Caco-2 (cell line): ENCODE results near the gene TTL. TPM values are rescaled to one million over a fixed set of nuclear protein-coding genes. Genes with fewer than 3 reads are reported as not detected.

Experiments
- BruUV-seq: library from RNA; stranded (reverse); fragments of 400-500 nt; replicated peaks from 2 replicates; lab custom pipeline; 2021; lab: Mats Ljungman, UMichigan
- CTCF ChIA-PET: fragments of 300-600 bp; sonication (Branson Sonifier 250); formaldehyde crosslinking; loops from one replicate; lab custom pipeline; 2022; ENCODE audit warnings: antibody characterized with exemption; lab: Charles Lee
- POLR2A ChIA-PET: fragments of 300-600 bp; sonication (Branson Sonifier 250); formaldehyde crosslinking; loops from one replicate; lab custom pipeline; 2022; ENCODE audit warnings: antibody characterized with exemption; lab: Charles Lee
- DNase-seq, 2 experiments: peaks; one replicate each; pipeline versions ENCODE4 v3.0.0 to v3.0.0-alpha.2; 2020 to 2022
- H3K27me3 ChIP-seq: replicated peaks from 2 replicates; pipeline ENCODE4 v1.6.0; 2011; ENCODE audit warnings: low read length; ENCODE audit not compliant: control insufficient read depth, insufficient read depth
- H3K36me3 ChIP-seq: 2 replicates; pipeline ENCODE4 v1.5.1; 2011; ENCODE audit warnings: low read length; ENCODE audit not compliant: control insufficient read depth, insufficient read depth
- H3K4me1 ChIP-seq: fragments of 250-450 bp; sonication (Bioruptor Pico); 2 replicates; pipeline ENCODE4 v1.5.1; 2020; ENCODE audit warnings: mild to moderate bottlenecking
- H3K4me3 ChIP-seq: 2 replicates; pipeline ENCODE4 v1.5.1; 2011; ENCODE audit warnings: low read depth, mild to moderate bottlenecking, control low read depth, low read length
- H3K9me3 ChIP-seq: fragments of 250-450 bp; sonication (Bioruptor Pico); 2 replicates; pipeline ENCODE4 v1.5.1; 2020; ENCODE audit warnings: mild to moderate bottlenecking, moderate library complexity
- H3K27ac Mint-ChIP-seq: one replicate; pipeline ENCODE4 v1.8.0; 2022; ENCODE audit warnings: mixed read lengths; ENCODE audit not compliant: unreplicated experiment
- H3K27me3 Mint-ChIP-seq: one replicate; pipeline ENCODE4 v1.8.0; 2022; ENCODE audit warnings: mixed read lengths; ENCODE audit not compliant: insufficient read depth, unreplicated experiment
- H3K36me3 Mint-ChIP-seq: one replicate; pipeline ENCODE4 v1.8.0; 2022; ENCODE audit warnings: mild to moderate bottlenecking, mixed read lengths; ENCODE audit not compliant: insufficient read depth, unreplicated experiment
- H3K4me1 Mint-ChIP-seq: one replicate; pipeline ENCODE4 v1.8.0; 2022; ENCODE audit warnings: low read depth, mixed read lengths; ENCODE audit not compliant: unreplicated experiment
- H3K4me3 Mint-ChIP-seq: one replicate; pipeline ENCODE4 v1.8.0; 2022; ENCODE audit warnings: mild to moderate bottlenecking, moderate library complexity, mixed read lengths; ENCODE audit not compliant: unreplicated experiment
- H3K9me3 Mint-ChIP-seq: one replicate; pipeline ENCODE4 v1.8.0; 2022; ENCODE audit warnings: mixed read lengths; ENCODE audit not compliant: unreplicated experiment
- intact Hi-C: fragments of 100-400 bp; cut with micrococcal nuclease; formaldehyde crosslinking; loops from one replicate; pipeline ENCODE4 v1.10.0; 2022; ENCODE audit not compliant: unreplicated experiment
- total RNA-seq: library from RNA; stranded (reverse); gene quantifications from 2 replicates; pipeline ENCODE4 v1.2.3, GENCODE V29; 2022
- TF ChIP-seq, protein P1 (sequence below), 2 experiments: fragments of 200-600 bp in 1 of 2; IDR thresholded peaks; 1 replicate in 1 of 2; 2 replicates in 1 of 2; pipeline versions ENCODE4 v1.5.1 to v1.8.0; 2011 to 2022; ENCODE audit warnings: antibody characterized with exemption in 1 of 2, control low read depth in 1 of 2, inconsistent platforms in 1 of 2, low read depth in 1 of 2, low read length in 1 of 2, mild to moderate bottlenecking in 1 of 2, moderate library complexity in 1 of 2; ENCODE audit not compliant: insufficient read depth in 1 of 2, severe bottlenecking in 1 of 2, unreplicated experiment in 1 of 2

Gene TTL
- total RNA-seq, 1 experiment from 2014 or later = 46.9 TPM

DNA sequence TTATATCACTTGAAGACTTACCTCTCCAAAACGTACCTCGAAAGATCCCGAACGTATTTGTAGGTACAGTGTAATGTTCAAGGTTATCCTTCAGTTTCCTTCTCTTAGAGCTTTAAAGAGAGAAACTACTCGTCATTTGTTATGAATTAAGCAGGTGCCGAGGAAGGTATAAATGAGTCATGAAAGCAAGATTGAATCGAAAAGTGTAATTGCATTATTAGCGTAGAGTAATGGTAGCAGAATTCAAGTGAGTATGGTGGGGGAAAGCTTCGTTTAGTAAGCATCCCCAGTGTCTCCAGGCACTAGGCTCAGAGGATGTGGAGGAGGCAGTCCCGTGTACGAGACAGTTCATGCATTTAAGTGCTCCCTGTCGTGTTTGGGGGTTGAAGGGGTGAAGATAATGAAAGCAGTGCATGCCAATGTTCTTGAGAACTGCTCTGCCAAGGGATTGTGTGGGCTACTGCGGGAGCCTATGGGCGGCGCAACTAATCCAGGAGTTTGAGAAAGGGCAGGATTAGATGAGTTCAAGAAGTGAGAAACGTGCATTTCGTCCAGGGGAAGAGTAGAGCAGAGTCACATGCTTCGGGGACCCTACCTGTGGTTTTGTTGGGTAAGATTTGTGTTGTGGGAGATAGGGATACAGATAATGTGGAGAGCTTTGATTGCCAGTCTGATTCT lies 61.2 kb downstream of the TTL start:
- Histone ChIP-seq H3K9me3 (no peaks in the 10 kb centered on the region), H3K4me1 (peaks cover 10% of the 10 kb centered on the region; the same call in 1 of the 2 replicates), H3K36me3 (no peaks in the 10 kb centered on the region), H3K4me3 (peak overlapping the region; percentile 89), H3K27me3 (no peaks in the 10 kb centered on the region)
- no peaks in the 10 kb centered on the region for H3K4me1 Mint-ChIP-seq
- TF ChIP-seq, protein P1, sequence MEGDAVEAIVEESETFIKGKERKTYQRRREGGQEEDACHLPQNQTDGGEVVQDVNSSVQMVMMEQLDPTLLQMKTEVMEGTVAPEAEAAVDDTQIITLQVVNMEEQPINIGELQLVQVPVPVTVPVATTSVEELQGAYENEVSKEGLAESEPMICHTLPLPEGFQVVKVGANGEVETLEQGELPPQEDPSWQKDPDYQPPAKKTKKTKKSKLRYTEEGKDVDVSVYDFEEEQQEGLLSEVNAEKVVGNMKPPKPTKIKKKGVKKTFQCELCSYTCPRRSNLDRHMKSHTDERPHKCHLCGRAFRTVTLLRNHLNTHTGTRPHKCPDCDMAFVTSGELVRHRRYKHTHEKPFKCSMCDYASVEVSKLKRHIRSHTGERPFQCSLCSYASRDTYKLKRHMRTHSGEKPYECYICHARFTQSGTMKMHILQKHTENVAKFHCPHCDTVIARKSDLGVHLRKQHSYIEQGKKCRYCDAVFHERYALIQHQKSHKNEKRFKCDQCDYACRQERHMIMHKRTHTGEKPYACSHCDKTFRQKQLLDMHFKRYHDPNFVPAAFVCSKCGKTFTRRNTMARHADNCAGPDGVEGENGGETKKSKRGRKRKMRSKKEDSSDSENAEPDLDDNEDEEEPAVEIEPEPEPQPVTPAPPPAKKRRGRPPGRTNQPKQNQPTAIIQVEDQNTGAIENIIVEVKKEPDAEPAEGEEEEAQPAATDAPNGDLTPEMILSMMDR (IDR thresholded peaks at IDR 0.05; ENCODE audit: insufficient read depth in 1 of 2, low read depth in 1 of 2, low read length in 1 of 2, severe bottlenecking in 1 of 2, unreplicated experiment in 1 of 2) = no peak
- BruUV-seq = TSS peak; percentile 54
- peak in 1 of 2 experiments; percentile 10 for DNase-seq
- H3K4me3 Mint-ChIP-seq = no peak overlapping the region
- intact Hi-C loops = loop anchor here (1.0 kb wide), 4 partner anchors 34 to 183 kb away; partner anchors contain the start of gene CHCHD5
- peaks cover 14% of the 10 kb centered on the region for H3K36me3 Mint-ChIP-seq
- no peak overlapping the region for H3K27ac Mint-ChIP-seq
- H3K27me3 Mint-ChIP-seq = no peaks in the 10 kb centered on the region
- ChIA-PET POLR2A (no interaction called here), CTCF (interaction anchor here (0.7 to 1.4 kb wide), 3 partner anchors 9 to 288 kb away, joined by 3 read pairs; partner anchors contain the start of gene ZC3H8)
- no peaks in the 10 kb centered on the region for H3K9me3 Mint-ChIP-seq

- BruUV-seq = no TSS peak
- H3K4me3 Mint-ChIP-seq = no peak overlapping the region
- no peaks in the 10 kb centered on the region for H3K4me1 Mint-ChIP-seq
- no peaks in the 10 kb centered on the region for H3K9me3 Mint-ChIP-seq
- POLR2A ChIA-PET = no interaction called here
- peaks cover 1% of the 10 kb centered on the region; the same call in 1 of the 2 replicates for H3K36me3 ChIP-seq
- intact Hi-C loops = no loop called here
- no peak for DNase-seq
- no peaks in the 10 kb centered on the region for H3K27me3 ChIP-seq
- CTCF ChIA-PET = no interaction called here
- H3K4me1 ChIP-seq = peaks cover 10% of the 10 kb centered on the region; the same call in 1 of the 2 replicates
- peaks cover 52% of the 10 kb centered on the region for H3K36me3 Mint-ChIP-seq
- no peaks in the 10 kb centered on the region for H3K9me3 ChIP-seq
- TF ChIP-seq, protein P1 (IDR thresholded peaks at IDR 0.05; ENCODE audit: insufficient read depth in 1 of 2, low read depth in 1 of 2, low read length in 1 of 2, severe bottlenecking in 1 of 2, unreplicated experiment in 1 of 2) = no peak
- H3K27ac Mint-ChIP-seq = no peak overlapping the region
- H3K27me3 Mint-ChIP-seq = no peaks in the 10 kb centered on the region
- no peak overlapping the region for H3K4me3 ChIP-seq
Observed at GRCh38 chr2:112547333-112547732, 65.4 kb downstream of the TTL start.

- Mint-ChIP-seq H3K27ac (no peak overlapping the region), H3K9me3 (no peaks in the 10 kb centered on the region), H3K36me3 (peaks cover 68% of the 10 kb centered on the region), H3K4me1 (no peaks in the 10 kb centered on the region), H3K4me3 (no peak overlapping the region), H3K27me3 (no peaks in the 10 kb centered on the region)
- no peak overlapping the region for H3K4me3 ChIP-seq
- H3K27me3 ChIP-seq = no peaks in the 10 kb centered on the region
- CTCF ChIA-PET = interaction anchor here (0.7 kb wide), 1 partner anchor 392 kb away, joined by 4 read pairs; no protein-coding TSS in a partner anchor
- POLR2A ChIA-PET = no interaction called here
- no TSS peak for BruUV-seq
- TF ChIP-seq, protein P1 (IDR thresholded peaks at IDR 0.05; ENCODE audit: insufficient read depth in 1 of 2, low read depth in 1 of 2, low read length in 1 of 2, severe bottlenecking in 1 of 2, unreplicated experiment in 1 of 2) = no peak
- peaks cover 10% of the 10 kb centered on the region; the same call in 1 of the 2 replicates for H3K4me1 ChIP-seq
- intact Hi-C loops = no loop called here
- no peak for DNase-seq
- peaks cover 1% of the 10 kb centered on the region; the same call in 1 of the 2 replicates for H3K36me3 ChIP-seq
- no peaks in the 10 kb centered on the region for H3K9me3 ChIP-seq
Observed at GRCh38 chr2:112548980-112549379, 67.0 kb downstream of the TTL start.
